ENCODE measurements around the gene TJP3.
A peak's percentile ranks its signal among the peaks of the same experiment; 100 is the strongest.

The TJP3 gene

DNA sequence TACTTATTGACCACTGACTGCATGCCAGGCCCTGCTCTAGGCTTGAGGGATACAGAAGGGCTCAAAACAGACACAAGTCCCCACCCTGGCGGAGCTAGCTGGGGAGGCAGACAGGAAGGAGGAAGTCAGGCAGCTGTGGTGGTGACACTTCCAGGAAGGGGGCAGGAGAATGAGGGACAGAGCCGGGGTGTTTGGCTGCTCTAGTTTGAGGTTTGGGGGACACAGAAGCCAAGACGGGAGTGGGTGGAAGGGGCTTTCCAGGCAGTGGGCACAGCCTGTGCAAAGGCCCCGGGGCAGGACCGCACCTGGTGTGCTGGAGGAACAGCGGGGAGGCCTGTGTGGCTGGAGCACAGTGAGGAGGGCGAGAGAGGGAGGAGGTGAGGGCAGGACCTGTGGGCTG is 58.3 kb downstream of the TJP3 start:
- no peak for DNase-seq (ENCODE audit: low spot score)

DNA sequence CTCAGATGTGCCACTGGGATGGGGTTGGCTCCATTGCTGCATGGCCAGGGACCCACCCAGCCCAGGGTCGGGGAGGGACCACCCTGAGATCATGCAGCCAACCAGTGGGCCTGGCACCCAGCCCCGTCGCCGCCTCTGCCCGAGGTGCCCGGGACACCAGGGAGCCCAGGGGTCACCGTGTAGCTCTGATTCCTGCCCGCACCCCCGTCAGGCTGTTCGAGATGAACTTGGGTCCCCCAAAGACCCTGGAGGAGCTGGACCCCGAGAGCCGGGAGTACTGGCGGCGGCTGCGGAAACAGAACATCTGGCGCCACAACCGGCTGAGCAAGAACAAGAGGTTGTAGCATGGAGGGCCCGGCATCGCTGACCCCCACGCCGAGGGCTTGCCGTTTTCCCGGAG is 58.9 kb downstream of the TJP3 start:
- no peak for DNase-seq (ENCODE audit: low spot score)

- no peak for DNase-seq (ENCODE audit: low spot score)
Observed at GRCh38 chr19:3768015-3768747, 60.0 kb downstream of the TJP3 start.

DNA sequence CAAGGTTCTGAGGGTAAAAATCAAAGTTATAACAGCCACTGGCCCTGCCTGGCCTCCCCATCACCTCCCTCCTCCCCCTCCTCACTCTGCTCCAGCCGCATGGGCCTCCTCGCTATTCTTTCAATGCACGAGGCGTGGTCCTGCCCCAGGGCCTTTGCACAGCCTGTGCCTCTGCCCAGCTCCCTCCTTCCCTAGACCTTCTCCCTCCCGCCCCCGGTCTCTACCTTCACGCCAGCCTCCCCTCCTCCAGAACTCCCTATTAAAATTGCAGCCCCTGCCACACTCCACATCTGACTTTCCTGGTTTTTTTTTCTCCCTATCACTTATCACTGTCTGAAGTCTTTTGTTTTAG is 60.5 kb downstream of the TJP3 start:
- no peak for DNase-seq (ENCODE audit: low spot score)

- no peak for DNase-seq (ENCODE audit: low spot score)
Observed at GRCh38 chr19:3769494-3769893, 61.3 kb downstream of the TJP3 start.

DNA sequence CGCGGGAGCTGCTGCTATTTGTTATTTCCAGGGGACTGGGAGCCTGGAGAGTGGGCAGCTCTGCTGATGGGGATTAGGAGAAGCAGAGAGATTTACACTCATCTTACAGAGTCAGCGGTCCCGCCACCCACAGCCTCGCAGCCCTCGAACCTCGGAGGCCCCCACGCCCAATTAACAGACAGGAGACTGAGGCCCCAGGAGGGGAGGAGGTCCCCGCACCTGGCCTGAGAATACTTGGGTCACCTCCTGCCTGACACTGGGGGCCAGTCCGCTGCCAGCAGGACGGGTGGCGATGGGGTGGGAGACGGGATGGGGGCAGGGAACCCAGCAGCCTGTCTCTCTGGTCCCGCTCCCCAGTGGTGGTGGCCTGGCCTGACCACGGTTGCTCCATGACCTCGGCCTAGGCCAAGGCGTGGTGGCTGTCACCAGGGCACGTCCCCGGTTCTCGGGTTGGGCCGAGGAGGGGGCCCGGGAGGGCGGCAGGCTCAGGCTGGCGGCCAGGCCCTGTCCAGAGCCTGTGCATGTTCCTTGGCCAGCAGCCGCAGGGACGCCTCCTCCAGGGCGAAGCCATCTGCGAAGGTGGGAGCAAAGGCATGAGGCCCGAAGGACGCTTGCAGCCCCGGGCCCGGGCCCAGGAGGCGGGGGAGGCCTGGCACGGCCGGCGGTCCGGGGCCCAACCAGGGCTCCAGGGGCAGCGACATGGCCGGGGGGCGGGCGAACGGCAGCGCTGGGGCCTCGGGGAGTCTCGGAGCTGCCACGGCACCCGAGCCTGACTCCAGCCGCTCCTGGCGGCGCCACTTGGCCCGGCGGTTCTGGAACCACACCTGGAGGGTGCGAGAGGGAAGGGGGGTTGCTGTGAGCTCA is 62.2 kb downstream of the TJP3 start:
- DNase-seq (ENCODE audit: low spot score) = peak; percentile 20

- DNase-seq (ENCODE audit: low spot score) = no peak
Observed at GRCh38 chr19:3771000-3771905, 63.1 kb downstream of the TJP3 start.

DNA sequence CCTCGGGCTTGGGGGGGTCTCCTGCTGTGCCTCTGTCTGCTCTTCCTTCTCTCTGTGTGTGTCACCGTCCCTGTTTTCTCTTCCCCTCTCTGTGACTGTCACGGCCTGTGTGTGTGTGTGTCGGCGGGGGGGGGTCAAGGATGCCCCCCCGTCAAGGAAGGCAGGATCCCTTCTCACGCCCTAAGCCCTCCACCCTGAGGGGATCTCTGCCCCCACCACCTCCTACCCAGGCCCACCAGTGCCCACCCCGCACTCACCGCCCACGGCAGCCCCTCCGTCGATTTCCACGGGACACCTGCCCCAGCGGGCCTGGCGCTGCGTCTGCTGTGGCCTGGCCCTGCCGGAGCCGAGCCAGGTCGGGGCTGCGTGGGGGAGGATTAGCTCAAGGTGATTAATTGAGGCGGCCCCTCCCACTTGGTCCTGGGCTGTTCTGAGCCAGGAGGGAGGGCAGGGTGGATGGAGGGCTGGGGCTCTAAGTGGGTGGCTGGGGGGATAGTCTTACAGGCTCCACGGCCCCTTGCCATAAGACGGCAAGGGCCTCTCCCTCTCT is 63.8 kb downstream of the TJP3 start, which contains the start of gene RAX2:
Gene RAX2, minus strand, starts transcription at position 323 of the 550 bp plus-strand sequence. CDS start 486 bp downstream, outside the sequence.
- no peak for DNase-seq (ENCODE audit: low spot score)

DNA sequence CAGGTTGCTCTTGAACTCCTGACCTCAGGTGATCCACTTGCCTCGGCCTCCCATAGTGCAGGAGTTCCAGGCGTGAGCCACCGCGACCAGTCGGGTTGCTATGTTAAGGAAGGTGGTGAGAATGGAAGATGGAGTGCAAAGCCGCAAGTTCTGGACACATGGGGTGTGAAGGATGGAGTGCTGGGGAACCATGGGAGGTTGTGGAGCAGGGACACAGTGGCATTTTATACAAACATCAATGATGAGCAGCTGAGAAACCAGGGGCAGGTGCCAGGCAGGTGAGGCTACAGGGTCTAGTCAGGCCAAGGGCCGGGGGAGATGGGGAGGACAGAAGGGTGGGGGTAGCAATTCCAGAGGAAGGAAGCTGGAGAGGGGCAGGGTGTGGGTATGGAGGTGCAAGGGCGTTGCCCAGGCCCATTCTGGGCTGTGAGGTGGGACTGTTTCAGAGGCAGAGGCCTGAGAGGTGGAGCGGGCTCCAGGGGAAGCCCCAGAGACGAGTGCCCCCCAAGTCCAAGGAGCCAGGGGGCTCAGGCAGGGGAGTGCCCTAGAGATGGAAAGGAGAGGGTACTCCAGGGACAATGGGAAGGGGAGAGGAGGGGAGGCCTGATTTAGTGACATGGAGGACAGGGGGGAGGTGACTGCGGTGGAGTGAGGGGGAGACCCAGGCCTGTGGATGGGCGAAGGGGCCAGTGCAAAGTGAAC is 65.8 kb downstream of the TJP3 start:
- no peak for DNase-seq (ENCODE audit: low spot score)

GRCh38 chr19:3774621-3775373 is 66.6 kb downstream of the TJP3 start:
- DNase-seq (ENCODE audit: low spot score) = no peak

DNA sequence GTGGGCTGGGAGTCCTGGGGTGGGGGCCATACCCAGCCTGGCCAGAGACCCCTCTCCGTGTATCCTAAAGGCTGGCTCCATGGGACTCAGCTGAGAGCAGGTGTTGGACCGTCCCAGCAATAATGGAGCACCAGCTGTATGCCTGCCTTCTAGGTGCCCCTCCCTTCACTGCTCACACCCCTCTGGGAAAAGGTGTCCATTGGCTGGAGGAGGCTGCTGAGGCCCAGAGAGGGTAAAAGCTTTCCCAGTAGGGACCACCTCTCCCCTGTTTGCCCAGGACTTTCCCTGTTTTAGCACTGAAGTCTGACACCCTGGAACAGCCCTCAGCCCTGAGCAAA is 67.2 kb downstream of the TJP3 start:
- DNase-seq (ENCODE audit: low spot score) = no peak

DNA sequence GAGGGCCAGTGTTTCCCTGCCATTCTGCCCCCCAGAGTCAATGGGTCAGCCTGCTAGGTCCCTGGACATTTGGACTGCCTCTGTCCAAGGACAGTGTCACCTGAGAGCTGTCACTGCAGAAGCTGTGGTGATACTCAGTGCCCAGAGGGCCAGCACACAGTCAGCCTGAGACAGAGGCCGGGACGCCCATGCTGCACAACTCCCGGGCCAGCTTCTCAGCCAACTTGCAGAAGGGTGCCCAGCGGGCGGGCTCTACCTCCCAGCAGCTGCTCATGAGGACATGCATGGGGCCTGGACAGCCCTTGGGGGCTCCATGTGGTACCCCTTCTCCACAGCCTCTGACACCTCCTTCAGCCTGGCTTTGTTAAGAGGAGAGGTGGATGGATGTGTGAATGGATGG is 67.6 kb downstream of the TJP3 start:
- DNase-seq (ENCODE audit: low spot score) = no peak

- DNase-seq (ENCODE audit: low spot score) = no peak
Observed at GRCh38 chr19:3776479-3777040, 68.4 kb downstream of the TJP3 start.

GRCh38 chr19:3778104-3778867 is 70.1 kb downstream of the TJP3 start:
- no peak for DNase-seq (ENCODE audit: low spot score)

DNA sequence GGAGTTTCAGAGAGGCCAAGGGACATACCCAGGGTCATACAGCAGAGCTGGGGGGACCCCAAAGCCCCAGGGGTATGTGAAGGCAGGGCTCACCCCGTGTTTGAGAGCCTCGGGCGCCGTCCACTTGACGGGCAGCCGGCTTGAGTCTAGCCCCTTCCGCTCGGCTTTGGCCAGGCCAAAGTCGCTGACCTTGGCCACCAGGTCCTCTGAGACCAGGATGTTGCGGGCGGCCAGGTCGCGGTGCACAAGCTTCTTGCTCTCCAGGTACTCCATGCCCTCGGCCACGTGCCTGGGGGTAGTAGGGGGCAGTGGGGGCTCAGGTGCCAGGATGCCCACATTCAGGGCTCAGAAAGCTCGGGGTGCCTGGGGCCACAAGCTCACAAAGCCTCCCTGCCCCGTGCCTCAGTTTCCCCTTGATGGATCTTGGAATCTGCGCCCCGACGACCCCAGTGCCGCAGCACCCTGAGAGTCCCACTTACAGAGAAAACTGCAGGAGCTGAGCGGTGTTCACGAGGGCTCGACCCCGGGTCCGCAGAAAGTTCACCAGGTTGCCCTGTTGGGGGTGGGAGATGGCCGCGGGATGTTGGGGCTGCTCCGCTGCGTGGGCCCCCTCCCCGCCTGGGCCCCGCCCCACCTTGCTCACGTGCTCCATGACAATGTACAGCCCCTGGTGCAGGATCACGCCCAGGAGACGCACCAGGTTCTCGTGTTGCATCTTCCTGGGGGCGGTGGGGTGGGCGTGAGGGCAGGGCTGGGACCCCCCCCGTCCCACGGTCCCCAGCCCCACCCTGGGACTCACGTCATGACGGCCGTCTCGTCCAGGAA is 70.9 kb downstream of the TJP3 start:
- no peak for DNase-seq (ENCODE audit: low spot score)

- no peak for DNase-seq (ENCODE audit: low spot score)
Observed at GRCh38 chr19:3780786-3781304, 72.7 kb downstream of the TJP3 start.

GRCh38 chr19:3781603-3782002 is 73.4 kb downstream of the TJP3 start:
- no peak for DNase-seq (ENCODE audit: low spot score)

GRCh38 chr19:3782330-3782729 is 74.1 kb downstream of the TJP3 start:
- no peak for DNase-seq (ENCODE audit: low spot score)

DNA sequence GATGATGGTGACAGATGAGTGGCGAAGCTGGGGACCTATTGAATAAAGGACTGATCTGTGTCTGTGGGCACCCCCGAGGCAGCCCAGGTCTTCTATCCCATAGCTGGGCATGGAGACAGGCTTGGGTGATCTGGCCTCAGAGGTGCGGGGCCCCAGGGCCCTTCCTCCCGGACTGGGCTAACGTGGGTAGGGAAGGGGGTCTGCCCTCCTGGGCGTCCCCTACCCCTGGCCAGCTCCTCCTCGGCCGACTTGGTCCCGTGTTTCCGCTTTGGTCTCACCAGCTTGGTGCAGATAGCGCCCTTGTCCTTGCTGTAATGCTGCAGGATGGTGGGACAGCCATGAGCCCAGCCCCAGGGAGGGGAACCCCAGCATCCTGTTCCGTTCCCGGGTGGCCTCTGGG is 74.7 kb downstream of the TJP3 start:
- DNase-seq (ENCODE audit: low spot score) = no peak

Measured in cerebellar cortex (tissue), 1 donor.